WTC11 (cell line): ENCODE results near the gene GRB10.

Experiments used
- ELF4 ChIP-seq: sonication (generic); formaldehyde crosslinking; IDR thresholded peaks from 2 replicates; pipeline ENCODE4 v1.8.1; 2022; ENCODE audit warnings: low read depth, mild to moderate bottlenecking, moderate library complexity, missing genetic modification reagents
- ESRRA ChIP-seq: sonication (generic); formaldehyde crosslinking; IDR thresholded peaks from 2 replicates; pipeline ENCODE4 v1.8.1; 2022; ENCODE audit warnings: mild to moderate bottlenecking, missing genetic modification reagents, borderline replicate concordance
- KAT7 ChIP-seq: sonication (generic); formaldehyde crosslinking; IDR thresholded peaks from 2 replicates; pipeline ENCODE4 v1.8.1; 2023; ENCODE audit warnings: missing genetic modification reagents, mild to moderate bottlenecking, borderline replicate concordance
- MXD4 ChIP-seq: fragments of 250-450 bp; sonication (Bioruptor Pico); IDR thresholded peaks from 2 replicates; pipeline ENCODE4 v1.8.0; 2021; ENCODE audit warnings: mild to moderate bottlenecking, moderate library complexity, borderline replicate concordance
- SP1 ChIP-seq: sonication (generic); formaldehyde crosslinking; conservative IDR thresholded peaks from 2 replicates; pipeline ENCODE4 v1.8.1; 2022; ENCODE audit warnings: missing genetic modification reagents
- ZNF263 ChIP-seq: sonication (generic); formaldehyde crosslinking; IDR thresholded peaks from 2 replicates; pipeline ENCODE4 v1.8.1; 2022; ENCODE audit warnings: low read depth, mild to moderate bottlenecking, moderate library complexity, missing genetic modification reagents
- ZNF423 ChIP-seq: fragments of 250-450 bp; sonication (Bioruptor Pico); IDR thresholded peaks from 2 replicates; pipeline ENCODE4 v2.1.2; 2022; ENCODE audit warnings: mild to moderate bottlenecking, moderate library complexity
- TF ChIP-seq, protein P1 (sequence below): fragments of 200-600 bp; IDR thresholded peaks from 2 replicates; pipeline ENCODE4 v1.8.0; 2022; ENCODE audit warnings: antibody characterized with exemption
- TF ChIP-seq, protein P2 (sequence below): sonication (generic); formaldehyde crosslinking; IDR thresholded peaks from 2 replicates; pipeline ENCODE4 v1.8.0; 2022; ENCODE audit warnings: mild to moderate bottlenecking, missing genetic modification reagents
- TF ChIP-seq, protein P3 (sequence below): sonication (generic); formaldehyde crosslinking; IDR thresholded peaks from 2 replicates; pipeline ENCODE4 v1.8.1; 2022; ENCODE audit warnings: low read depth, missing genetic modification reagents, borderline replicate concordance
- TF ChIP-seq, protein P4 (sequence below): sonication (generic); formaldehyde crosslinking; IDR thresholded peaks from 2 replicates; pipeline ENCODE4 v1.8.0; 2023; ENCODE audit warnings: missing genetic modification reagents, mild to moderate bottlenecking, borderline replicate concordance
- TF ChIP-seq, protein P5 (sequence below): sonication (generic); formaldehyde crosslinking; IDR thresholded peaks from 2 replicates; pipeline ENCODE4 v1.8.1; 2023; ENCODE audit warnings: mild to moderate bottlenecking, moderate library complexity, missing genetic modification reagents

DNA sequence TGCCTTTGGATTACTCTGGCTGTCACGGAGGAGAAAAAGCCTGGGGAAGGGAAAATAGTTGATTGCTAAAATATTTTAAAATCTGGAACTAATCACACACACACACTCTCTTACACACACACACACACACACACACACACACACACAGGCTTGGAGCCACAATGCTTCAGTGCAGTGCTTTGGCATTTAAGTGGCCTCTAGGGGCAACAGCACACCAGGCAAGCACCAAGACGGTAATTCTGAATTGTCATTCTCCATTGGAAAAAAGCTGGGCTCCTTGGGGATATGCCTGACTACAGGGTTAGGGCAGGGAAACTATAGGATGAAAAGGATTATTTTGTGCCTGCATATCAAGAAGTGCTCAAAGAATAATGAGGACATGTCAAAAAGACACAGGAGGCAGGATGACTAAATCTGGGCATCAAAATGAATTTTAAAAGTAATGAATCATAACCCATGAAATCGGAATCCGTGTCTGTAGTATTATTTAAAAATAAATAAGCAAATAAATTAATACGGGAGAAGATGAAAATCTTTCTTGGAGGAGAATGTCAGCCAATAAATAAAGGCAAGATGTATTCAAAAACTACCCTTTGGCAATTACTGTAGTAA is 187.1 kb downstream of the GRB10 start:
- TF ChIP-seq, protein P1, sequence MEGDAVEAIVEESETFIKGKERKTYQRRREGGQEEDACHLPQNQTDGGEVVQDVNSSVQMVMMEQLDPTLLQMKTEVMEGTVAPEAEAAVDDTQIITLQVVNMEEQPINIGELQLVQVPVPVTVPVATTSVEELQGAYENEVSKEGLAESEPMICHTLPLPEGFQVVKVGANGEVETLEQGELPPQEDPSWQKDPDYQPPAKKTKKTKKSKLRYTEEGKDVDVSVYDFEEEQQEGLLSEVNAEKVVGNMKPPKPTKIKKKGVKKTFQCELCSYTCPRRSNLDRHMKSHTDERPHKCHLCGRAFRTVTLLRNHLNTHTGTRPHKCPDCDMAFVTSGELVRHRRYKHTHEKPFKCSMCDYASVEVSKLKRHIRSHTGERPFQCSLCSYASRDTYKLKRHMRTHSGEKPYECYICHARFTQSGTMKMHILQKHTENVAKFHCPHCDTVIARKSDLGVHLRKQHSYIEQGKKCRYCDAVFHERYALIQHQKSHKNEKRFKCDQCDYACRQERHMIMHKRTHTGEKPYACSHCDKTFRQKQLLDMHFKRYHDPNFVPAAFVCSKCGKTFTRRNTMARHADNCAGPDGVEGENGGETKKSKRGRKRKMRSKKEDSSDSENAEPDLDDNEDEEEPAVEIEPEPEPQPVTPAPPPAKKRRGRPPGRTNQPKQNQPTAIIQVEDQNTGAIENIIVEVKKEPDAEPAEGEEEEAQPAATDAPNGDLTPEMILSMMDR = no peak
- TF ChIP-seq KAT7 (CRISPR knock-in tag) (no peak), ESRRA (CRISPR knock-in tag) (no peak), SP1 (CRISPR knock-in tag) (no peak), MXD4 (no peak), ZNF263 (no peak), ELF4 (CRISPR knock-in tag) (no peak), ZNF423 (CRISPR knock-in tag) (no peak)
- TF ChIP-seq, protein P2, sequence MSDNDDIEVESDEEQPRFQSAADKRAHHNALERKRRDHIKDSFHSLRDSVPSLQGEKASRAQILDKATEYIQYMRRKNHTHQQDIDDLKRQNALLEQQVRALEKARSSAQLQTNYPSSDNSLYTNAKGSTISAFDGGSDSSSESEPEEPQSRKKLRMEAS (CRISPR knock-in tag) = no peak
- TF ChIP-seq, protein P3, sequence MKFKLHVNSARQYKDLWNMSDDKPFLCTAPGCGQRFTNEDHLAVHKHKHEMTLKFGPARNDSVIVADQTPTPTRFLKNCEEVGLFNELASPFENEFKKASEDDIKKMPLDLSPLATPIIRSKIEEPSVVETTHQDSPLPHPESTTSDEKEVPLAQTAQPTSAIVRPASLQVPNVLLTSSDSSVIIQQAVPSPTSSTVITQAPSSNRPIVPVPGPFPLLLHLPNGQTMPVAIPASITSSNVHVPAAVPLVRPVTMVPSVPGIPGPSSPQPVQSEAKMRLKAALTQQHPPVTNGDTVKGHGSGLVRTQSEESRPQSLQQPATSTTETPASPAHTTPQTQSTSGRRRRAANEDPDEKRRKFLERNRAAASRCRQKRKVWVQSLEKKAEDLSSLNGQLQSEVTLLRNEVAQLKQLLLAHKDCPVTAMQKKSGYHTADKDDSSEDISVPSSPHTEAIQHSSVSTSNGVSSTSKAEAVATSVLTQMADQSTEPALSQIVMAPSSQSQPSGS (CRISPR knock-in tag) = no peak
- TF ChIP-seq, protein P4, sequence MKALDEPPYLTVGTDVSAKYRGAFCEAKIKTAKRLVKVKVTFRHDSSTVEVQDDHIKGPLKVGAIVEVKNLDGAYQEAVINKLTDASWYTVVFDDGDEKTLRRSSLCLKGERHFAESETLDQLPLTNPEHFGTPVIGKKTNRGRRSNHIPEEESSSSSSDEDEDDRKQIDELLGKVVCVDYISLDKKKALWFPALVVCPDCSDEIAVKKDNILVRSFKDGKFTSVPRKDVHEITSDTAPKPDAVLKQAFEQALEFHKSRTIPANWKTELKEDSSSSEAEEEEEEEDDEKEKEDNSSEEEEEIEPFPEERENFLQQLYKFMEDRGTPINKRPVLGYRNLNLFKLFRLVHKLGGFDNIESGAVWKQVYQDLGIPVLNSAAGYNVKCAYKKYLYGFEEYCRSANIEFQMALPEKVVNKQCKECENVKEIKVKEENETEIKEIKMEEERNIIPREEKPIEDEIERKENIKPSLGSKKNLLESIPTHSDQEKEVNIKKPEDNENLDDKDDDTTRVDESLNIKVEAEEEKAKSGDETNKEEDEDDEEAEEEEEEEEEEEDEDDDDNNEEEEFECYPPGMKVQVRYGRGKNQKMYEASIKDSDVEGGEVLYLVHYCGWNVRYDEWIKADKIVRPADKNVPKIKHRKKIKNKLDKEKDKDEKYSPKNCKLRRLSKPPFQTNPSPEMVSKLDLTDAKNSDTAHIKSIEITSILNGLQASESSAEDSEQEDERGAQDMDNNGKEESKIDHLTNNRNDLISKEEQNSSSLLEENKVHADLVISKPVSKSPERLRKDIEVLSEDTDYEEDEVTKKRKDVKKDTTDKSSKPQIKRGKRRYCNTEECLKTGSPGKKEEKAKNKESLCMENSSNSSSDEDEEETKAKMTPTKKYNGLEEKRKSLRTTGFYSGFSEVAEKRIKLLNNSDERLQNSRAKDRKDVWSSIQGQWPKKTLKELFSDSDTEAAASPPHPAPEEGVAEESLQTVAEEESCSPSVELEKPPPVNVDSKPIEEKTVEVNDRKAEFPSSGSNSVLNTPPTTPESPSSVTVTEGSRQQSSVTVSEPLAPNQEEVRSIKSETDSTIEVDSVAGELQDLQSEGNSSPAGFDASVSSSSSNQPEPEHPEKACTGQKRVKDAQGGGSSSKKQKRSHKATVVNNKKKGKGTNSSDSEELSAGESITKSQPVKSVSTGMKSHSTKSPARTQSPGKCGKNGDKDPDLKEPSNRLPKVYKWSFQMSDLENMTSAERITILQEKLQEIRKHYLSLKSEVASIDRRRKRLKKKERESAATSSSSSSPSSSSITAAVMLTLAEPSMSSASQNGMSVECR (CRISPR knock-in tag) = no peak
- TF ChIP-seq, protein P5, sequence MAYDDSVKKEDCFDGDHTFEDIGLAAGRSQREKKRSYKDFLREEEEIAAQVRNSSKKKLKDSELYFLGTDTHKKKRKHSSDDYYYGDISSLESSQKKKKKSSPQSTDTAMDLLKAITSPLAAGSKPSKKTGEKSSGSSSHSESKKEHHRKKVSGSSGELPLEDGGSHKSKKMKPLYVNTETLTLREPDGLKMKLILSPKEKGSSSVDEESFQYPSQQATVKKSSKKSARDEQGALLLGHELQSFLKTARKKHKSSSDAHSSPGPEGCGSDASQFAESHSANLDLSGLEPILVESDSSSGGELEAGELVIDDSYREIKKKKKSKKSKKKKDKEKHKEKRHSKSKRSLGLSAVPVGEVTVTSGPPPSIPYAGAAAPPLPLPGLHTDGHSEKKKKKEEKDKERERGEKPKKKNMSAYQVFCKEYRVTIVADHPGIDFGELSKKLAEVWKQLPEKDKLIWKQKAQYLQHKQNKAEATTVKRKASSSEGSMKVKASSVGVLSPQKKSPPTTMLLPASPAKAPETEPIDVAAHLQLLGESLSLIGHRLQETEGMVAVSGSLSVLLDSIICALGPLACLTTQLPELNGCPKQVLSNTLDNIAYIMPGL (CRISPR knock-in tag) = no peak
